H1 (cell line): ENCODE measurements around the gene XK. TPM values are rescaled to one million over a fixed set of nuclear protein-coding genes. Genes with fewer than 3 reads are reported as not detected.

Experiments
- CTCF ChIA-PET: fragments of 300-600 bp; sonication (Branson Sonifier 250); formaldehyde crosslinking; loops from one replicate; lab custom pipeline; 2021; ENCODE audit not compliant: partially characterized antibody; lab: Charles Lee
- POLR2A ChIA-PET: fragments of 300-600 bp; sonication (Branson Sonifier 250); formaldehyde crosslinking; loops from one replicate; lab custom pipeline; 2021; ENCODE audit warnings: inconsistent platforms; ENCODE audit not compliant: partially characterized antibody; lab: Charles Lee
- DNase-seq, 2 experiments: peaks; one replicate each; pipeline versions ENCODE4 v3.0.0 to v3.0.0-alpha.2; 2010 to 2022; ENCODE audit warnings: low spot score in 2 of 2, low read depth in 1 of 2, mixed read lengths in 1 of 2
- FAIRE-seq: peaks from 2 replicates; lab custom pipeline; 2011; peaks lifted over from hg19 to GRCh38; lab: Jason Lieb, UNC
- H2AFZ ChIP-seq: 2 replicates; pipeline ENCODE4 v1.8.1; 2012; ENCODE audit warnings: low read length, inconsistent platforms
- H2AK5ac ChIP-seq: 2 replicates; pipeline ENCODE4 v1.6.1; 2013; ENCODE audit warnings: low read depth, low read length
- H2BK120ac ChIP-seq: replicated peaks from 2 replicates; pipeline ENCODE3; 2013; ENCODE audit warnings: low read depth, low read length, inconsistent platforms
- H2BK12ac ChIP-seq: 2 replicates; pipeline ENCODE4 v1.6.1; 2013; ENCODE audit warnings: low read depth, low read length
- H2BK15ac ChIP-seq: 2 replicates; pipeline ENCODE4 v1.6.1; 2013; ENCODE audit warnings: low read length
- H2BK20ac ChIP-seq: 2 replicates; pipeline ENCODE4 v1.6.1; 2013; ENCODE audit warnings: low read length
- H2BK5ac ChIP-seq: 2 replicates; pipeline ENCODE4 v1.6.1; 2013; ENCODE audit warnings: low read depth, low read length
- H3K14ac ChIP-seq: 2 replicates; pipeline ENCODE4 v1.6.1; 2013; ENCODE audit warnings: inconsistent platforms; ENCODE audit not compliant: insufficient read length
- H3K18ac ChIP-seq: 2 replicates; pipeline ENCODE4 v1.6.1; 2013; ENCODE audit warnings: low read length; ENCODE audit errors: extremely low read depth
- H3K23ac ChIP-seq: 2 replicates; pipeline ENCODE4 v1.6.1; 2013; ENCODE audit warnings: inconsistent platforms; ENCODE audit not compliant: insufficient read length
- H3K23me2 ChIP-seq: 2 replicates; pipeline ENCODE4 v1.6.1; 2013; ENCODE audit warnings: low read depth, low read length
- H3K27ac ChIP-seq: 2 replicates; pipeline ENCODE4 v1.6.1; 2011; ENCODE audit warnings: low read depth, low read length, inconsistent platforms
- H3K27me3 ChIP-seq, 4 experiments: replicated peaks in 1 of 4; 1 replicate in 1 of 4; 2 replicates in 3 of 4; pipeline versions ENCODE4 v1.6.1 to v1.8.1; 2011 to 2013; ENCODE audit warnings: low read length in 3 of 4, mild to moderate bottlenecking in 3 of 4, inconsistent platforms in 2 of 4, mixed read lengths in 2 of 4, moderate library complexity in 1 of 4; ENCODE audit not compliant: control insufficient read depth in 3 of 4, insufficient read depth in 3 of 4; ENCODE audit errors: extremely low read depth in 1 of 4
- H3K36me3 ChIP-seq, 4 experiments: 2 replicates each; pipeline versions ENCODE4 v1.6.1 to v1.8.1; 2011 to 2013; ENCODE audit warnings: mild to moderate bottlenecking in 4 of 4, low read length in 3 of 4, moderate library complexity in 2 of 4, control low read depth in 1 of 4, inconsistent platforms in 1 of 4; ENCODE audit not compliant: insufficient read depth in 4 of 4, control insufficient read depth in 2 of 4
- H3K4ac ChIP-seq: replicated peaks from 2 replicates; pipeline ENCODE3; 2013; ENCODE audit warnings: low read length, low read depth, mixed read lengths, inconsistent platforms; ENCODE audit not compliant: insufficient read length
- H3K4me1 ChIP-seq, 4 experiments: replicated peaks in 1 of 4; 1 replicate in 1 of 4; 2 replicates in 3 of 4; pipeline versions ENCODE4 v1.6.1 to v1.8.1; 2011 to 2013; ENCODE audit warnings: low read length in 3 of 4, inconsistent platforms in 2 of 4, mixed read lengths in 1 of 4; ENCODE audit not compliant: insufficient read depth in 4 of 4, control insufficient read depth in 3 of 4
- H3K4me2 ChIP-seq, 2 experiments: 2 replicates each; pipeline versions ENCODE4 v1.6.1 to v1.8.1; 2011 to 2013; ENCODE audit warnings: low read depth in 2 of 2, low read length in 2 of 2, control low read depth in 1 of 2, inconsistent platforms in 1 of 2, mild to moderate bottlenecking in 1 of 2; ENCODE audit not compliant: insufficient read depth in 1 of 2
- H3K4me3 ChIP-seq, 4 experiments: fragments of 200-600, 300-600 bp in 1 of 4; sonication (generic), shearing (Covaris generic), sonication (Bioruptor Twin) in 1 of 4; 2 replicates each; pipeline versions ENCODE4 v1.5.1 to v1.8.1; 2011 to 2016; ENCODE audit warnings: low read length in 4 of 4, low read depth in 3 of 4, control low read depth in 2 of 4, inconsistent platforms in 2 of 4, mild to moderate bottlenecking in 2 of 4, mixed read lengths in 1 of 4, moderate library complexity in 1 of 4; ENCODE audit not compliant: insufficient read depth in 2 of 4; ENCODE audit errors: extremely low read depth in 1 of 4
- H3K56ac ChIP-seq: replicated peaks from 2 replicates; pipeline ENCODE3; 2013; ENCODE audit warnings: low read depth, mild to moderate bottlenecking, mixed read lengths, low read length, inconsistent platforms; ENCODE audit not compliant: insufficient read length
- H3K79me1 ChIP-seq: 2 replicates; pipeline ENCODE4 v1.6.1; 2013; ENCODE audit warnings: low read depth, low read length, control low read depth
- H3K79me2 ChIP-seq, 2 experiments: 2 replicates each; pipeline versions ENCODE4 v1.6.1 to v1.8.1; 2012 to 2013; ENCODE audit warnings: low read length in 2 of 2, mild to moderate bottlenecking in 2 of 2, inconsistent platforms in 1 of 2; ENCODE audit not compliant: insufficient read depth in 2 of 2, control insufficient read depth in 1 of 2
- H3K9ac ChIP-seq, 4 experiments: replicated peaks in 1 of 4; 1 replicate in 1 of 4; 2 replicates in 3 of 4; pipeline versions ENCODE4 v1.6.1 to v1.8.1; 2011 to 2013; ENCODE audit warnings: low read depth in 3 of 4, low read length in 3 of 4, control low read depth in 2 of 4, mild to moderate bottlenecking in 2 of 4, moderate library complexity in 2 of 4, inconsistent platforms in 1 of 4; ENCODE audit errors: extremely low read depth in 1 of 4
- H3K9me3 ChIP-seq, 2 experiments: 2 replicates each; pipeline versions ENCODE4 v1.6.1 to v1.8.1; 2012 to 2013; ENCODE audit warnings: mild to moderate bottlenecking in 2 of 2, moderate library complexity in 2 of 2, control low read depth in 1 of 2, inconsistent platforms in 1 of 2, low read depth in 1 of 2, low read length in 1 of 2, mixed read lengths in 1 of 2; ENCODE audit not compliant: insufficient read depth in 2 of 2
- H4K20me1 ChIP-seq, 2 experiments: replicated peaks in 1 of 2; 2 replicates each; pipeline versions ENCODE3 to v1.8.1; 2011 to 2013; ENCODE audit warnings: inconsistent platforms in 2 of 2, low read length in 2 of 2, mild to moderate bottlenecking in 1 of 2; ENCODE audit not compliant: insufficient read depth in 2 of 2, control insufficient read depth in 1 of 2
- H4K5ac ChIP-seq: 2 replicates; pipeline ENCODE4 v1.6.1; 2013; ENCODE audit warnings: low read length, low read depth, mixed read lengths, inconsistent platforms; ENCODE audit not compliant: insufficient read length
- H4K8ac ChIP-seq: 2 replicates; pipeline ENCODE4 v1.8.0; 2013; ENCODE audit warnings: mild to moderate bottlenecking, moderate library complexity, low read length, inconsistent platforms; ENCODE audit not compliant: insufficient read depth; ENCODE audit errors: extremely low read depth
- H4K91ac ChIP-seq: replicated peaks from 2 replicates; pipeline ENCODE3; 2013; ENCODE audit warnings: low read length, mixed read lengths, inconsistent platforms; ENCODE audit not compliant: insufficient read length
- CHD1 ChIP-seq: IDR thresholded peaks from 2 replicates; pipeline ENCODE4 v1.6.1; 2012; ENCODE audit warnings: low read depth, low read length, improper control_type of control experiment
- CREB1 ChIP-seq: IDR thresholded peaks from 2 replicates; pipeline ENCODE4 v1.6.1; 2012; ENCODE audit warnings: inconsistent platforms
- NRF1 ChIP-seq: IDR thresholded peaks from 2 replicates; pipeline ENCODE4 v1.6.1; 2011; ENCODE audit warnings: mild to moderate bottlenecking, low read depth, low read length, improper control_type of control experiment
- RBBP5 ChIP-seq: IDR thresholded peaks from 2 replicates; pipeline ENCODE4 v1.7.1; 2012; ENCODE audit warnings: low read depth, mild to moderate bottlenecking, inconsistent platforms, low read length, moderate library complexity, borderline replicate concordance
- RXRA ChIP-seq: IDR thresholded peaks from 2 replicates; pipeline ENCODE4 v1.6.1; 2011; ENCODE audit warnings: low read depth, mild to moderate bottlenecking, low read length, moderate library complexity; ENCODE audit not compliant: insufficient read depth
- SP2 ChIP-seq: IDR thresholded peaks from 2 replicates; pipeline ENCODE4 v1.6.1; 2012; ENCODE audit warnings: mild to moderate bottlenecking, low read length, inconsistent platforms
- SP4 ChIP-seq: IDR thresholded peaks from 2 replicates; pipeline ENCODE4 v1.6.1; 2012; ENCODE audit warnings: low read length, inconsistent platforms
- WGBS, 2 experiments: shearing (Covaris generic) in 1 of 2; methylation state at CpG; one replicate each; pipeline versions ENCODE4 v1.1.6 to v1.1.7; 2013 to 2015; ENCODE audit warnings: low lambda C conversion rate in 2 of 2, mixed read lengths in 2 of 2, inconsistent platforms in 1 of 2, low coverage in 1 of 2, missing lambda C conversion rate in 1 of 2; ENCODE audit not compliant: insufficient replicate concordance in 2 of 2, insufficient coverage in 1 of 2, insufficient read length in 1 of 2; ENCODE audit errors: extremely low coverage in 1 of 2, missing lambda C conversion rate in 1 of 2; 5-methylcytosine and 5-hydroxymethylcytosine counted together
- polyA plus RNA-seq, 7 experiments: library from polyadenylated mRNA; depleted of rRNA in 3 of 7; stranded (reverse) in 5 of 7; unstranded in 2 of 7; fragments of >200 nt in 5 of 7; fragments of 200-250 nt in 2 of 7; gene quantifications; 1 replicate in 5 of 7; 2 replicates in 1 of 7; 4 replicates in 1 of 7; pipeline versions ENCODE4 v1.2.1 to v1.2.3, GENCODE V29; 2011 to 2013; ENCODE audit warnings: missing spikeins in 2 of 7, mixed read lengths in 2 of 7
- total RNA-seq: library from RNA; stranded (reverse); fragmentation: NEBNext Ultra II Directional; extraction: Animal tissue kit (Norgen Biotek cat#: 25700); gene quantifications from 2 replicates; pipeline ENCODE4 v1.2.1, GENCODE V29; 2021

Gene XK
- total and polyA plus RNA-seq, 2 of the 8 experiments (the other 6 are each of a cell fraction or from before 2014, with no cell fraction given) = 0.76 to 0.84 TPM

DNA sequence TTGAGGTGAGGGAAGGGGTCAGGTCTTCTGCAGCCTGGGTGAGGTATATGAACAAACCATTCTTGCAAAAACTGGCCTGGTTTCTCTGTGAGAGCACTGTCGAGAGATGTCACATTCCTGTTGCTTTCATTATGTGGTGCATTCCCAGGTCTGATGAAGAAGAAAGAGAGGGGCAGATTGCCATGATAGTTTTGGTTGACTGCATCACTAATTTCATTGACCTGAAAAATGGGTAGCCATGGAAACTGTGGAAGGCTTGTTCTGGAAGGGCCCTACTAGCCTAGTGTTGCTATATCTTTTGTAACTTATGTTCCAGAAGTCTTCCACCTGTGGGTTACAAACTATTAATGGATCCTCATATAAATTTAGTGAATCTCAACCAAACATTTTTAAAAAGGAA, 61.4 kb downstream of the XK start:
- H3K23me2 ChIP-seq = no peaks in the 10 kb centered on the region
- H3K4me2 ChIP-seq = no peak overlapping the region
- no peak overlapping the region for H3K56ac ChIP-seq
- no peaks in the 10 kb centered on the region for H3K4me1 ChIP-seq
- no peak overlapping the region for H4K5ac ChIP-seq
- no peaks in the 10 kb centered on the region for H3K9me3 ChIP-seq
- ChIA-PET CTCF (interaction anchor here (1.1 to 3.8 kb wide), 4 partner anchors 11 to 429 kb away, joined by 3 to 60 read pairs (median 16); no protein-coding TSS in a partner anchor), POLR2A (interaction anchor here (1.3 kb wide), 1 partner anchor 9 kb away, joined by 3 read pairs; no protein-coding TSS in a partner anchor)
- no peak overlapping the region for H3K4me3 ChIP-seq
- H2AK5ac ChIP-seq = no peak overlapping the region
- H2BK15ac ChIP-seq = no peak overlapping the region
- no peaks in the 10 kb centered on the region for H3K79me2 ChIP-seq
- H3K18ac ChIP-seq = no peak overlapping the region
- H3K27me3 ChIP-seq = no peaks in the 10 kb centered on the region
- H4K20me1 ChIP-seq = no peaks in the 10 kb centered on the region
- no peak overlapping the region for H2BK12ac ChIP-seq
- H3K36me3 ChIP-seq = no peaks in the 10 kb centered on the region
- H2BK20ac ChIP-seq = no peak overlapping the region
- no peak overlapping the region for H3K4ac ChIP-seq
- FAIRE-seq (no peak), DNase-seq (no peak)
- TF ChIP-seq CHD1 (no peak), SP4 (no peak), RBBP5 (no peak), RXRA (no peak), NRF1 (no peak), CREB1 (no peak), SP2 (no peak)
- no peak overlapping the region for H2BK120ac ChIP-seq
- no peak overlapping the region for H3K27ac ChIP-seq
- H3K79me1 ChIP-seq = no peaks in the 10 kb centered on the region
- H4K8ac ChIP-seq = no peak overlapping the region
- no peak overlapping the region for H3K23ac ChIP-seq
- no CpG with 5 or more reads among the region's 1 CpG for WGBS, 2 experiments
- no peak overlapping the region for H2BK5ac ChIP-seq
- no peak overlapping the region for H3K14ac ChIP-seq
- no peak overlapping the region for H3K9ac ChIP-seq
- H4K91ac ChIP-seq = no peak overlapping the region
- H2AFZ ChIP-seq = no peak overlapping the region
